Stimulated activated CD4-positive, alpha-beta T cell treated with anti-CD3 and anti-CD28 coated beads, Interleukin-12 subunit alpha, Interleukin-12 subunit beta, amount 100 ng/mL, for 4 hours (primary cell): Measurements from ENCODE around the gene HNRNPUL2.
"Not testable (repeated sequence)": the region's sequence is repeated elsewhere in the genome, so short reads cannot be mapped to it uniquely, and the experiment has no call there.

ENCODE experiments used
- DNase-seq: peaks from one replicate; pipeline ENCODE4 v3.0.0-alpha.2; 2020

The HNRNPUL2 gene

DNA sequence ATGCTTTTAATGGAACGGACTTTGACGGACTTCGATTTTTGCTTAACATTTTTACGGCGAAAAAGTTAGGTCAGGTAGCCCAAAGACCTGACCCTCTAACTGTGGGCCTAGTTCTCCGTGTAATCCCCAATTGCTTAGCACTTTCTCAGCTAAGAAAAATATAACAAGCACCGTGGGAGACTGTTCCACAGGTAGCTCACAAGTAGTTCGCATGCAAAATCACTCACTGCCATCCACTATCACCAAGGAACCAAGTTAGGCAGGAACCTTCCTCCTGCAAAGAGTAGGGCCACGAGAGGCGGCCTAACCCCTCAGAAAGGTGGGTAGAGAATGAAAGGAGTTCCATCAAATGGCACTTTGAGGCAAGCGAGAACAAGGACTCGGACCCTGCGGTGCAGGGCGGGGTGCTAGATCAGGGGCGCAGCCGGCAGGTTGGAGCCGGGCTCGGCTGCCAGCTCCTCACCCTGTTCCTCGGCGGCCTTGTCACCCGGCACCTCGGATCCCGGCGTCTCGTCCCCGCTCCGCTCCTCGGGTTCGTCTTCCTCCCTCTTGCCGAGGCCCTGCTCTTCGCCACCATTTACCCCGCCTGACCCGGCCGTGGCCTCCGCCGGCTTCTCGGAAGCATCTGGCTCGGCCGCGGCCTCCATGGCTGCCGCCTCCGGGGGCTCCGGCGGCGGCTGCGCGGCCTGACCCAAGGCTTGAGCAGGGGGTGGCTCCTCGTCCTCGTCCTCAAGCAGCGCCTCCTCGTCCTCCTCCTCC is 922 bp downstream of the HNRNPUL2 start:
- DNase-seq: no peak

DNA sequence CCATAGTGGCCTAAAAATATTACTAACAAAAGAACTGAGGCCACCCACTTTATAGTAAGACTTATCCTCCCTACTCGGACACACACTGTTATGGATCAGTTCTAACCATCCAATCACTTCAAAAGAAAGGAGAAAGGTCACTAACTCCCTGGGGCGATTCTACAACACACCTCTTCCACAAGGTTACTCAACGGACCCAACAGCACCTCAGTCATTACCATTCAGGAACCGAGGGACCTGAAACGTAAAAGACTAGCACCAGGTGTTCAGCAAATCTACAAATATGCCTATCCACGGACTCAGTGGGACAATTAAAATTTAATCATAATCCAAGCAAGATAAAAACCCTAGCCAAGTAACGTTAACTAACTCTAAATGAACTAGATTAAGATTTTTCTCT is 1.6 kb downstream of the HNRNPUL2 start:
- no peak for DNase-seq

DNA sequence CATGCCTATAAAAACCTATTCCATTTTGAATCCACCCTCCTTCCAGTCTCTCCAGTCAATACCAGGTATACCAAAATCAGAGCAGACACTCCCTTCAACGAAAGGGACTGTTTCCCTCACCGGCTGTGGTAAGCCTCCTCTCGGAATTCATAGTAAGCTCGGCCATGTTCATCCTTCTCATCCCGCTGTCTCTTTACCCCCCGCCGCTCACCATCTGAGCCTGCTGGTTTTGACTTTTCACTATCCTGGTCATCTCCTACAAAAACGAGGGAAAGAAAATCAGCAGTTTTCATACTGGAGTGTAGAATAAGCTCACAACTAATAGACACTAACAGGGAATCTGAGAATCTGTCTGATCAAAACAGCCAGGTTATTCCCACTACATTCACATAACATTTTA is 3.1 kb downstream of the HNRNPUL2 start:
- DNase-seq: no peak

DNA sequence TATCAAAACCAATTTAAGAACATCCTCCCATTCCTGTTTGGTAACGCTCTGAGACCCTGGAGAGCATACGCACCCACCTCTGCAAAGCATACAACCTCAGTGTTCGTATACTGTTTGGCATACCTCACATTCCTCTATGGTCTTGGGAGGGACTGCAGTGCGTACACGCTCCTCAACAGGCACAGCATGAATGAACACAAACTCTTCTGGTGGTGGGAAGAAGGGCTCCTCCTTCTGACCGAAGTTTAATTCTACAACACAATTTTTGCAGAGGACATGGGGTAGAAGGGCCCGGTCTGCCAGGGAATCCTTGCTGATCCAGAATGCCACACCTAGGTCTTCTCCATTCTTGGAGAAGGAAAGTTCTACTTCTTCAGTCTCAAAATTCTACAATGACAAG is 5.3 kb downstream of the HNRNPUL2 start:
- no peak for DNase-seq

DNA sequence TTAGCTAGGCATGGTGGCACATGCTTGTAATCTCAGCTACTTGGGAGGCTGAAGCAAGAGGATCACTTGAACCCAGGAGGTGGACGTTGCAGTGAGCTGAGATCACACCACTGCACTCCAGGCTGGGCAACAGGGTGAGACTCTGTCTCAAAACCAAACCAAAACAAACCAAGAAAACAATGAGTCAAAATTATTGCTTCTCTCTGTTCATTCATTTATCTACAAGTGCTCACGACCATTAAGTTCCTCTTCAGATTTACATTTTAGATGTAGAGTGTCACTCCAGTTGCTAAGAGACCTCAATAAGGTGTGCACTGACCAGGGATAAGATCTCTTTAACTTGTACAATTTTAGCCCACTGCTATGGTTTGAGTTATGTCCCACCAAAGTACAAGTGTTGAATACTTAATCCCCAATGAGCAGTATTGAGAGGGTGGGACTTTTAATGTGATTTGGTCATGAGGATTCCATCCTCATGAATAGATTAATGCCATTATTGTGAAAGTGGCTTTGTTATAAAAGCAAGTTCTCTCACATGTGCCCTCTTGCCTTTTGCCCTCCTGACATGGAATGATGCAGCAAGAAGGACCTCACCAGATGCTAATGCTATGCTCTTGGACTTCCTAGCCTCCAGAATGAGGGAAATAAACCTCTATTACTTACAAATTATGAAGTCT is 7.8 kb downstream of the HNRNPUL2 start:
- no peak for DNase-seq

DNA sequence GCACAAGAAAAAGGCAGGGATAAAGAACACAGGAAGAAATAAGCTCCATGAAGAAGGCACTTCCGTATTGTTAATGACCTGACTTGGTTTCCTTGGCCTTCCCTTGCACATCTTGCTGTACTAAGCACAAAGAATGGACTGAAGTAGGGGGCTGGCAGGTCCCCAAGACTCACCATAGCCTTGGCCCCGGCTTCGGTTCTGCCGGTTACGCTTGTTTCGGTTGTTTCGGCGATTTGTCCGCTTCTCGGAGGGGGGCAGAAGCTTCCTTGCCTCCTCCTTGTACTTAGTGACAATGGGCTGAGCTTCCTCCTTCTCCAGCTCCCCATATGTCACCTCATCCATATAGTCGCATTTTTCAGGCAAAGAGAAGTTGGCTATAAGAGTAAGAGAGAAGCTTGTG is 10.4 kb downstream of the HNRNPUL2 start:
- DNase-seq: no peak

DNA sequence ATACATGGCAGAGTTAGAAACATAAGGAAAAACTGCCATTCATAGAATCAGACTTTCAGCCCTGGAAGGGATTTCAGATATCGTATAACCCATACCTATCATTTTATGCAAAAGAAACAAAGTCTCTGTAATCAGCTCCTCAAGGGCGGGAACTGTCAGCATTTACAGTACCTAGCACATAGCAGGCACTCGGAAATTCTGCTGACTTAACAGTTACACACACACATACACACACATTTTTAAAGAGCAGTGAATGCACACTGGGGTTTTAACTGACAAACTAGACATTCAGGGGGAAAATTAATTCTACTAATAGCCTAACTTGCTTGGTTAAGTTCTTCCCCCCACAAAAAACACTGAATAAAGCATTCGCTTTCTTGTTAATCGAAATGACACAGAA is 11.1 kb downstream of the HNRNPUL2 start:
- no peak for DNase-seq

DNA sequence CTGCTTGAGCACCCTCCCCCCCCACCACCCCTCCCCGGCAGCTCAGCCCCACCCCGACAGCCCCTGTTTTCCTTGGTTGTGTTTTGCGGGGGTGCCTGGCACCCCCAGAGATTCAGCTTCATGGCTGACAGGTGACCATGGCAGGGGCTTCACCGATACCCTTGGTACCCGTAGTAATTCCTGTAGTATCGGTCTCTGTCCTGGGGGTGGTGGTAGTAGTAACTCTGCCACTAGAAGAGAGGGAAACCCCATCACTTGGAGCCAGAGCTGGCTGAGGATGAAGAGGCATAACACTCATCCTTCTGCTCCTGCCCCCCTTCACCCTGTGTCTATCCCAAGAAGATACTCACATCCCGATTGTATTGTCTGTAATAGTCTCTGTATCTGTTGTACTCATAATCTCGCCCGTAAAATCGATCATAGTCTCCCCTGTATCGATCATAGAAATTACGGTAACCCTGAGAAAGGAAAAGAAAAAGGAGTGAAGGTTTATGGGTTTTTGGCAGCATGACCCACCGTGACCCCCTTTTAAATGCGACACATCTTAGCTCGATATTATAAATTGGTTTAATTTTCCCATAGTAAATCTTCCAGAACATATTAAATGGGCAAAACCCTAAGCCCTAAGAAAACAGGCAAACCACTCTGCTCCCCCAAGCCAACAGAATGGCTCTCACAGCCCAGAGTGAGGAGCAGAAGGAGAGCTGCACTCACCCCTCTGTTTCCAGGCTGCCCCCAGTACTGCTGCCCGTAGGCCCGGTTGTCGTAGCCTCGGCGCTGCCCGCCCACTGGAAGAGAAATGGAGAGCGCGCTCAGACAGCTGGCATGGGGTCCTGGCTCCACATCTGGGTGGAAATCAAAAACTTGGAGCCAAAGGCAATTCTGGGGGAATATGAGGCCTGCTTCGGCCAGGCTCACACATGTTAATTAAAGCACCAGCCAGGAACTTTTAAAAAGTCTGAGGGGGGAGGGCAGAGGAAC is 11.8 kb downstream of the HNRNPUL2 start:
- no peak for DNase-seq

DNA sequence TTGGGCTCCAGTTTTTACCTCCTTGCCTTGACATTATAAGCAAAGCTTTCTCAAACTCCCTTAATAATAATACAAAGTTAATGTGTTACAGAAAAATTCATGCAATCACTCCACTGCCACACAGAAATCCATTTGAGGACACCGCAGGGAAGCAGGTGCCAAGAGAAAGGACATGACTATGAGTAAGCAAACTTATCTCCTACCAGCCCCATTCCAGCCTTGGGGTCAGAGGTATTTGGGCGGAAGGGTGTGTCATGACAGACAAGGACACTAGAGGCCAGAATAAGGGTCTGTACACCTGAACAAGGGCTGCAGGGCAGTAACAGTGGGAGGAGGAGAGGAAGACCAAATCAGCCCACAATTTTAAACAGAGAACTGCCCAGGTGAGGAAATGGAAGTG is 13.9 kb downstream of the HNRNPUL2 start:
- DNase-seq: no peak

DNA sequence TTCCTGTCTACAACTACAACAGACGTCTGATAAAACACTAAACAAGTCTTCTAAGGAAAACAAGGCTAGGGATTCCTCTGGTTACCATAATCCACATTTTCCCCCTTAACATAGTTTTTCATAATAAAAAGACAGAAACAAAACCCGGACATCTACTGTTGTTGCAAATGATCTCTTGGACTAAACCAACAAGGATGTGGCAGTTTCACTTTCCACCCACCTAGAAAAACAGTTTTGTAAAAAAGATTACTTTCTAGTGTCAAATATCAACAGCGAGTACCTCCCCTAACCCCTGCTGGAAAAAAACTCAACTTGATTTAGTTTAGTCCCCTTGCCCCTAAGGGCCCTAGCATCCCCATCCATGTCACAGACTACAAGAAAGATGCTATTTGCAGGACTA is 14.4 kb downstream of the HNRNPUL2 start:
- no peak for DNase-seq

DNA sequence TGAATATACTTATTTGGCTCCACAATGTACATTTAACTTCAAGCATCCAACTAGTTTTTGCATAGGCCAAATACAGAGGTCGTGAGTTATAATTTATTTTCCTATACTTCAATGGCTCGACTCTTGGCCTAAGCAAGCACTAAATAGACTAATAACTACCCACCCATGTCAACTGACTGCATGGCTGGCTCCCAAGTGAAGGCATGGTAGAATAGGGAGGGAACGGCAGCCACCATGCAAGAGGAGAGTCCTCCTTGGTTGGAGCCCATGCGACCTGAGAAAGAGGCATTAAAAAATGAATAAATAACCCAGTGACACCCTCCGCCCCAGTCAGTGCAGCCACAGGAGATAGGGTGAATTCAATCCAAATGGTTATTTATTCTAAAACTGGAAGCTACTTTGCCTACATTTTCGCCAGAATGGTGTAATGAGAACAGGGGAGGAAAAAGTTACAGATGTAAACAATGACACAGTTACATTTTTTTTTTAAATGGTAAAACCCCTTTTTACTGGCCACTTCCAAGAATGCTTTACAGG is 14.9 kb downstream of the HNRNPUL2 start:
- DNase-seq: no peak

DNA sequence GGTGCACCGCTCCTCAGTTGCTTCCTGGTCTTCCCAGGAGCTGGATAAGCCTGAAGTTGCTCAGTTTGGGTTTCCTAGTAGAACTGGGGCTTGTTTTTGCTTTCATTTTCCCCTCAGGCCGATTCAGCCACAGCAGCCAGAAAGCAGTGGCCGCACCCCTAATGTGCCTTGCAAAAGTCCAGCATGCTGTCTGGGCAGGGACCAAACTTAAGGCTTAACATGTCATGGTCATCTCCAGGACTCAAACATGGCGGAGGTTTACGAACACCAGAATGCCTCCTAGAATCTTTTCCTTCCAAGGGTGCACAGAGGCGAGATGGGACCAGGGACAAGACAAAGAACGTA is 17.3 kb downstream of the HNRNPUL2 start:
- DNase-seq: no peak

DNA sequence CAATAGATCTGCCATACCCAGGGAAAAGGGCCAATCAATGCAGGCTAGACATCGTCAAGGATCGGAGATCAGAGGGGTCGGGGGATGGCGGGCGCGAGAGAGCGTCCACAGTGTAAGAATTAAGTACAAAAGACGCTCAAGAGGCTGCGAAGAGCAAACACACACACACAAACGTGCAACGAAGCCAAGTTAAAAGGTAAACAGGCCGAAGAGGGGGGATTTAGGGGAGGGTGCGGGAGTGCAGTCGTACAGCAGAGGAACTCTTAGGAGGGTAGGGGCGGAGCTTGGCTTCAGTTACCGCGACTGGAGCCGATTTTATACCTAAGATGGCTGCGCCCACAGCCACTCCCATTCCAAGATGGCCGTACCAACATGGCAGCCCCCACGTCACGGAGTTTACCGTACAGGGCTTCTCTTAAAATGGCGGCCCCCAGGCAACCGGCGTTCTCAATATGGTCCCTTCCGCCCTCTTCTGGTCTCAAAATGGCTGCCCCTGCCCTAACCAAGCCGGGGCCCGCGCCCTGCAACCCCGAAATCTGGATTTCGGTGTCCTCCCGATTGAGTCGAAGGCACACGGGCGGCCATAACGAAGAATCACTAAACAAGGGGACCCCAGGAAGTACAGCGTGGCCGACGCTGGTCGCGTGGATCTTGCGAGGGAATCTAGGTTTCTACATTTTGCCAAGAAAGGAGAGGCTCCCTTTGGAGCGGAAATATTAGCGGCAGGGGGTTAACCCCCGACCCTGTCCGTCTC is 17.8 kb downstream of the HNRNPUL2 start:
- peak; percentile 90 for DNase-seq

DNA sequence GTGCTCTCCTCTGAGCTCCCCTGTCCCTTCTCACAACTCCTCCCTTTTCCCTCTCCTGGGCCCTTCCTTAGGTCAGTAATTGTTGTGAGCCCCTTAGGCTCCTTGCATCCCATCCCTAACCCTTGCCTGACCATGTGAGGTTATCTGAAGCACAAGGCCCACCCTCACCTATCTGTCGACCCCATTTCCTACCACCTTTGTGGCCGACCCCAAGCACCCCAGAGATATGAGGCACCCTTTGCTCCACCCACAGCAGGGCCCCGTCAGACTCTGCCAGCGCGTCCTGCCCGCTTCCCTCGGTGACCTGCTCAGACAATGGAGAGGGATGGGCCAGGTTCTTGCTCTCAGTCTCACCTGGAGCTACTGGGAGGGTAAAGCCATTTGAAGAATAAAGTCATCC is 18.5 kb downstream of the HNRNPUL2 start:
- peak; percentile 43 for DNase-seq

DNA sequence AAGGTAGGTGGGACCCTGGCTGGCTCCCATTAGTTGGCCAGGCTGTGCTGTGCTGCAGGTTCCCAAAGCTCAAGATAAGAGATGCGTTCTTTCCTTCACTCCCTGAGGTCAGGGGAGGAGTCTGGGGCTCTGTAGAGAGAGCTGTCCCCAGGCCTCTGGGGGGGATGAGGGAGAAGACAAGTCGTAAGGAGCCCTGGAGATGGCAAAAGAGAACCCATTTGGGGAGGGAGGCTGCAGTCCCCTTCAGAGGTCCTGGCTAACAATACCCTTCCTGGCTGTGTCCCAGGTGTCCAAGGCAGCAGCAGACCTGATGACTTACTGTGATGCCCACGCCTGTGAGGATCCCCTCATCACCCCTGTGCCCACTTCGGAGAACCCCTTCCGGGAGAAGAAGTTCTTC is 18.9 kb downstream of the HNRNPUL2 start:
- DNase-seq: no peak

DNA sequence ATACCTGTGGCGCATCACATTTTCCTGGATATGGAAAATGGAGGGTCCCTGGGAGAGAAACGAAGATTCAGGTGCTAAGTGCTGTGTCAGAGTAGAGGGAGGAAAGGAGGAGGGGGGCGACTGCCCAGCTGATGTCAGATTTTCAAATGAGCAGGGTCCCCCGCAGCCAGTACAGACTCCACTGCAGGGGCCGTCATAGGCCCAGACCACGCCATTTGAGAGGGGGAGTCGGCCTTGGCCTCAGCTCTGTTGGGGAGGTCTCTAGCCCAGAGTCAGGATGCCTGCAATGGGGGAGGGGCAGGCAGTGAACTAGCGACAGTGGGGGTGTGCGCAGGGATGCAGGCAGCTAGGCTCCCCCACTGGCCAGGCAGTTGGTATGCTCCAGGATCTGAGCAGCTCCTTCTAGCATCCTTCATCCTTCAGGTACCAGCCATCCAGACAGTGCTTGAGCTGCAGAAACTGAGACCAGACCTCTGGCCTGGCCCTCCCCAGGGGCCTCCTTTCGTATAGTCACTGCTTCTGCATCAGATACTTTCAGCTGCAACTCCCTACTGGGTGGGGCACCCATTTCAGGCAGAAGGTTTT is 19.9 kb downstream of the HNRNPUL2 start, which contains the start of the genes BSCL2 and GNG3:
Gene BSCL2, minus strand, starts transcription at position 148 of the 585 bp plus-strand sequence. CDS start 229 bp downstream, outside the sequence.
Gene GNG3, plus strand, starts transcription at position 400 of the 585 bp plus-strand sequence. CDS start 620 bp downstream, outside the sequence.
- no peak for DNase-seq

DNA sequence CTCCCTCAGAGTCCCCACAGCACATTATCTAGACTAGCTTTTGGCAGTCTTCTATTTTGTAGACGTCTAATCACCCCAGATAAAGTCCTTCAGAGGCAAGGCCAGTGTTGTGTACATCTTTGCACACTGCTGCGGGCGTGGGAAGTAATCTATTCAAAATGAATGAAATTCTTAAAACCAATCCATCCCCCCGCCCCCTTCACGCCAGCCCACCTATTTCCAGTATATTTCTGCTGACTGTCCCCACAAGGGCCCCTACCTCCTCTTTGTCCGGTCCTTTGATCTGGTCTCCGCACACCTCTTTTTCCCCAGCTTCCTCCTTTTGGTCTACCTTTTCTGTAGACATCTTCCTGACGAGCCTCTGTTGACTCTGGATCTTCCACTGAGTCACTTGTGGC is 20.4 kb downstream of the HNRNPUL2 start:
- DNase-seq: no peak

DNA sequence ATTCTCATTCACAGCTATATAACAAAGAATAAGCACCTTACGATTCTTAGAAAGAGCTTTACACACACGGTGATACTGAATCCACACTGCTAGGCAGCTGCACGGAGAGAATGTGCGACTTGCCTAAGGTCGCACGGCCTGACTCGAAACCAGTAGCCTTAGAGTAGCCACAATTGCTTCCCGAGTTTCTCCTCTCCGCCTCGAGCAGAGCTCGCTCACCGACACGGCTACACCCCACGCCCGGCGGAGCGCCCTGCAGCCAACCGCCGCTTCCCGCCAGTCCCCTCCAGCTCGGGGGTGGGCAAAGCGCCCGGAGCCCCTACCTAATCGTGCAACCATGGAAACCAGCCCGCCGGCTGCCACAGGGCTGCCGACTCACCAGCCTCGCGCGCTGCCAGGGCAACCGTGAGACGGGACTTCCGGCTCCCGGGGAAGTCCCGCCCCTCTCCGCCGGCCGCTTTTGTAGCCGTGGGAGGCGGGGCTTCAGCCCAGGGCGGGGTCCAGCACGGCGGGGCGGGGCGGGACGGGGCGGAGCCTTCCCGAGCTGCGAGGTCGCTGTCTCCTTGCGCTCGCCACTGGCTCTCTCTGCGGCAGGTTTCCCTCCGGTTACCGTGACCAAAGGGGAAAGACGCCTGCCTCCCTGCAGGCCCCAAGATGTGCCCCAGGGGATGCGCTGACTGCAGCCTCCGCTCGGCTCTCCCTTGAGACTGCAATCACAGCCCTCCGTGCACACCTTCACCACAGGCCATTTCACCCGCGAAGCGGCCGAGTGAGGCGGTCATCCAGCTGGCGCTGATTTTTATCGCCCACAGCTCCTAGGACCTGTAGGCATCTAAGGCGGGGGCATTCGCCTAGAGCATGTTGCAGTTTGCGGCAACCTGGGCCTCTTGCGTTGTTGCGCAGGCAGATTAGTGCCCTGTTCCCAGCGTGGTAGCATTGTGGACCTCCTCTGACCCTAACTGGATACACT is 21.1 kb downstream of the HNRNPUL2 start:
- peak; percentile 96 for DNase-seq

DNA sequence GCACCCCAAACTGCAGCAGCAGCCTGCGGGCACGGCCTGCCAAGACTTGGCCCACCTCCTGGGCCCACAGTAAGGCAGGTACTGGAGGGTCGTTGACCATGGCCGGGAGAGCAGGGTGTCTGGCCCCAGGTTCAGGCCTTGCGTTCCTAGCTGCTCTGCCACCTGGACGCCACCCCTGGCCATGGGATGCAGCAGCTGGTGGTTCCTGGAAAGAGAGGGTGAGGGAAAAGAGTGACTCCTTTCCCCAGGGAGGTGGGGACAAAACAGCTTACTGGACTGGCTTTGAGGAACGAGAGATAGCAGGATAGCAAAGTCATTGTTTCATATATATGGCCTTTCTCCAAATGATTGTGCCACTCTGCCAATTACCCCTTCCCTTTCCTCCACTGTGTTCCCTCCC is 21.8 kb downstream of the HNRNPUL2 start:
- no peak for DNase-seq

DNA sequence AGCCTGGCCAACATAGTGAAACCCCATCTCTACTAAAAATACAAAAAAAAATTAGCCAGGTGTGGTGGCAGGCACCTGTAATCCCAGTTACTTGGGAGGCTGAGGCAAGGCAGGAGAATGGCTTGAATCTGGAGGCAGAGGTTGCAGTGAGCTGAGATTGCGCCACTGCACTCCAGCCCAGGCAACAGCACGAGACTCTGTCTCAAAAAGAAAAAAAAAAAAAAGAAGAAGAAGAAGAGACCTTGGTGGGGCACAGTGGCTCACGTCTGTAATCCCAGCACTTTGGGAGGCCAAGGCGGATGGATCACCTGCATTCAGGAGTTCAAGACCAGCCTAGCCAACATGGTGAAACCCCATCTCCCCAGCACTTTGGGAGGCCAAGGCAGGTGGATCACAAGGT is 23.3 kb downstream of the HNRNPUL2 start:
- DNase-seq: not testable (repeated sequence)

DNA sequence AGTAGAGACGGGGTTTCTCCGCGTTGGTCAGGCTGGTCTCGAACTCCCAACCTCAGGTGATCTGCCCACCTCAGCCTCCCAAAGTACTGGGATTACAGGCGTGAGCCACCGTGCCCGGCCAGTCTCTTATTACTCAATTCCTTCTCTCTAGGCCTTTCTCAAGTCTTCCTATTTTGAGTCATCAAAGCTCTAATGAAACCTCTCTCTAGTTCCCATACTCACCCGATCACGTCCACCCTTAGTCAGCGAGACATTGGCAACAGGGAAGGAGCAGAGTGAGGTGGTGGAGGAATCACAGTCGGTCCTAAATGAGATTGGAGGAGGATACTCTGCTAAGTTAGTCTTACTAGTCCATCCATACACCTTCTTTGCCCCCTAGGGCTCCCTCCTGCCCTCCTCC is 25.0 kb downstream of the HNRNPUL2 start:
- no peak for DNase-seq
